ENCODE results near the gene GRK4.

Gene GRK4

DNA sequence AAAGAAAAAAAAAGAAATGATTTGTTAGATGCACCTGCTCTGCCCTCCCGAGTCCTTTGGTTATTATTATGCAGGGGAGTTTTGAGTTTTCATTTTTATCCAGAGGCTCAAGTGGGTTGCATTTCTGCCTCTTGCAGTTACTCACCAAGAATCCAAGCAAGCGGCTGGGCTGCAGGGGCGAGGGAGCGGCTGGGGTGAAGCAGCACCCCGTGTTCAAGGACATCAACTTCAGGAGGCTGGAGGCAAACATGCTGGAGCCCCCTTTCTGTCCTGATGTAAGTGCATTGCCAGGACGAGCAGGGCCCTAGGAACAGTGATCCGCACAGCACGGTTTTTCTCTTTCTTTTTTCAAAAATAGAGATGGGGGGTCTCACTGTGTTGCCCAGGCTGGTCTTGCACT is 71.9 kb downstream of the GRK4 start:
- H3K4me2 ChIP-seq (ENCODE audit: low read depth, low read length, poor library complexity, severe bottlenecking), result no peak overlapping the region
- H3K4me3 ChIP-seq (ENCODE audit: insufficient read depth, low read length, poor library complexity, severe bottlenecking), result no peak overlapping the region
- H3K79me2 ChIP-seq (ENCODE audit: insufficient read depth, low read length), result no peaks in the 10 kb centered on the region
- TF ChIP-seq, protein P1, sequence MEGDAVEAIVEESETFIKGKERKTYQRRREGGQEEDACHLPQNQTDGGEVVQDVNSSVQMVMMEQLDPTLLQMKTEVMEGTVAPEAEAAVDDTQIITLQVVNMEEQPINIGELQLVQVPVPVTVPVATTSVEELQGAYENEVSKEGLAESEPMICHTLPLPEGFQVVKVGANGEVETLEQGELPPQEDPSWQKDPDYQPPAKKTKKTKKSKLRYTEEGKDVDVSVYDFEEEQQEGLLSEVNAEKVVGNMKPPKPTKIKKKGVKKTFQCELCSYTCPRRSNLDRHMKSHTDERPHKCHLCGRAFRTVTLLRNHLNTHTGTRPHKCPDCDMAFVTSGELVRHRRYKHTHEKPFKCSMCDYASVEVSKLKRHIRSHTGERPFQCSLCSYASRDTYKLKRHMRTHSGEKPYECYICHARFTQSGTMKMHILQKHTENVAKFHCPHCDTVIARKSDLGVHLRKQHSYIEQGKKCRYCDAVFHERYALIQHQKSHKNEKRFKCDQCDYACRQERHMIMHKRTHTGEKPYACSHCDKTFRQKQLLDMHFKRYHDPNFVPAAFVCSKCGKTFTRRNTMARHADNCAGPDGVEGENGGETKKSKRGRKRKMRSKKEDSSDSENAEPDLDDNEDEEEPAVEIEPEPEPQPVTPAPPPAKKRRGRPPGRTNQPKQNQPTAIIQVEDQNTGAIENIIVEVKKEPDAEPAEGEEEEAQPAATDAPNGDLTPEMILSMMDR (IDR thresholded peaks at IDR 0.05; ENCODE audit: insufficient read depth, low read length, poor library complexity, severe bottlenecking), result no peak
- no peak for TF ChIP-seq EZH2phosphoT487 (conservative IDR thresholded peaks at IDR 0.05; ENCODE audit: low read length)
- H3K27me3 ChIP-seq (ENCODE audit: low read length), result no peaks in the 10 kb centered on the region
- no peak overlapping the region for H3K27ac ChIP-seq (ENCODE audit: low read depth, low read length)
- H3K9me3 ChIP-seq (ENCODE audit: insufficient read depth, low read length), result no peaks in the 10 kb centered on the region
- H4K20me1 ChIP-seq (ENCODE audit: low read depth, low read length), result no peaks in the 10 kb centered on the region
- H3K9me2 ChIP-seq (replicated peaks; ENCODE audit: insufficient read depth, low read length), result no peaks in the 10 kb centered on the region
- H3K9ac ChIP-seq (ENCODE audit: low read length), result no peak overlapping the region
- H2AFZ ChIP-seq (ENCODE audit: low read depth, low read length, severe bottlenecking), result no peak overlapping the region
- no peaks in the 10 kb centered on the region for H3F3A ChIP-seq (ENCODE audit: insufficient read depth)
- H3K36me3 ChIP-seq (ENCODE audit: low read length), result no peaks in the 10 kb centered on the region

DNA sequence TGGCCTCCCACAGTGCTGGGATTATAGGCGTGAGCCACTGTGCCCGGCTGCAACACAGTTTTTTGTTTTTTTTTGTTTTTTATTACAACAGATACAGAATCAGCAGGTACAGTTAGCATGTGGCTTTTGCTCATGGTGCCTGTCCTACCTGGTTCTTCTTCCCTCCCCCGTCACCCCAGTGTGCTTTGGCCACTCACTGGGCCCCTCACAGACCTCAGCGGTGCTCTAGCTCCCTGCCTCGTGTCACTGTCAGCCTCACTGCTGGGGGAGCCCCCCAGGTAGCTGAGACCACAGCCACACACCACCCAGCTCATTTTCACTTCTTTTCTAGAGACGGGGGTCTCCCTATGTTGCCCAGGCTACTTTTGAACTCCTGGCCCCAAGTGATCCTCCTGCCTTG is 72.3 kb downstream of the GRK4 start:
- Histone ChIP-seq H3F3A (ENCODE audit: insufficient read depth) (no peaks in the 10 kb centered on the region), H3K9me3 (ENCODE audit: insufficient read depth, low read length) (no peaks in the 10 kb centered on the region), H3K9ac (ENCODE audit: low read length) (no peak overlapping the region), H3K4me3 (ENCODE audit: insufficient read depth, low read length, poor library complexity, severe bottlenecking) (no peak overlapping the region), H3K4me2 (ENCODE audit: low read depth, low read length, poor library complexity, severe bottlenecking) (no peak overlapping the region), H3K9me2 (replicated peaks; ENCODE audit: insufficient read depth, low read length) (no peaks in the 10 kb centered on the region), H3K36me3 (ENCODE audit: low read length) (no peaks in the 10 kb centered on the region), H3K79me2 (ENCODE audit: insufficient read depth, low read length) (no peaks in the 10 kb centered on the region), H2AFZ (ENCODE audit: low read depth, low read length, severe bottlenecking) (no peak overlapping the region), H3K27ac (ENCODE audit: low read depth, low read length) (no peak overlapping the region), H4K20me1 (ENCODE audit: low read depth, low read length) (no peaks in the 10 kb centered on the region), H3K27me3 (ENCODE audit: low read length) (no peaks in the 10 kb centered on the region)
- TF ChIP-seq, protein P1 (IDR thresholded peaks at IDR 0.05; ENCODE audit: insufficient read depth, low read length, poor library complexity, severe bottlenecking), result no peak
- no peak for TF ChIP-seq EZH2phosphoT487 (conservative IDR thresholded peaks at IDR 0.05; ENCODE audit: low read length)

DNA sequence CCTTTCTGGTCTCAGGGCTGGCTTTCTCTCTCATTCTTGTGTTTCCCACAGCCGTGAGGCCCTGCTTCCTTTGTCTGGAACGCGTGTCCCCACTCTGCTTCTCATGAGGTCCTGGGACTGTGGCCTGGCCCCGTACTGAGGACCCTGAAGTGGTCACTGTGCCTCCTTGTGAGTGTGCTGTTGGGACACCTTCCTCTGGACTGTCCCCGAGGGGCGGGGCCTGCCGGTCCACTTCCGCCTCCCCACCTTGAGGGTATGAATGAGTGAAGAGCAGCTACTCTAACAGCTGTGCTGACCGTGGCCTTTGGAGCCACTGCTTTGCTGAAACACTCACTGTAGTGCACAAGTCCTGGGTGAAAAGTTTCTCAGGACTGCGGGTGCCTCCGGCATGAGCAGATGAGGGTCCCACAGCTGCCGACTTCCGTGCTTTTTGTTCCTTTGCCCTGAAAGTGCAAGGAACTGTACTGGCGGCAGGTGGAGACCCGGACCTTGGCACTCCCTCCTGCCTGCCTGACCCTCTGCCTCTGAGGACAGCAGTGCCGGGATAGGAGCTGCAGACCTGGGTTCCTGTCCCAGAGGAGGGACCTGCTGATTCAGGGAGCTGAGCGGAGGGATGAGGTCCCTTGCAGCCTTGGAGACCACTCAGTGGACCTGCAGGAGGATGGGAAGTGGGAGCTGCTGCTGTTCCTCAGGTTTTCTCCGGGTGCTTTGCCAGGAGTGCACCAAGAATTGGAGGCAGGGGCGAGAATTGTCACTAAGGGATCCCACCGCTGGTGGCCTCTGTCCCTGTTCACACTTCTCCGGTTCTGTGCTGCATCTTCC is 73.0 kb downstream of the GRK4 start:
- Histone ChIP-seq H3F3A (ENCODE audit: insufficient read depth) (no peaks in the 10 kb centered on the region), H4K20me1 (ENCODE audit: low read depth, low read length) (no peaks in the 10 kb centered on the region), H2AFZ (ENCODE audit: low read depth, low read length, severe bottlenecking) (no peak overlapping the region), H3K4me2 (ENCODE audit: low read depth, low read length, poor library complexity, severe bottlenecking) (no peak overlapping the region), H3K9ac (ENCODE audit: low read length) (no peak overlapping the region), H3K9me2 (replicated peaks; ENCODE audit: insufficient read depth, low read length) (no peaks in the 10 kb centered on the region), H3K9me3 (ENCODE audit: insufficient read depth, low read length) (no peaks in the 10 kb centered on the region), H3K27me3 (ENCODE audit: low read length) (no peaks in the 10 kb centered on the region), H3K27ac (ENCODE audit: low read depth, low read length) (no peak overlapping the region), H3K4me3 (ENCODE audit: insufficient read depth, low read length, poor library complexity, severe bottlenecking) (no peak overlapping the region), H3K79me2 (ENCODE audit: insufficient read depth, low read length) (no peaks in the 10 kb centered on the region), H3K36me3 (ENCODE audit: low read length) (no peaks in the 10 kb centered on the region)
- TF ChIP-seq, protein P1 (IDR thresholded peaks at IDR 0.05; ENCODE audit: insufficient read depth, low read length, poor library complexity, severe bottlenecking), result no peak
- no peak for TF ChIP-seq EZH2phosphoT487 (conservative IDR thresholded peaks at IDR 0.05; ENCODE audit: low read length)
